HepG2 (cell line): ENCODE measurements around the gene TUBB4B. TPM values are rescaled to one million over a fixed set of nuclear protein-coding genes. Genes with fewer than 3 reads are reported as not detected.
A peak's percentile ranks its signal among the peaks of the same experiment; 100 is the strongest.

ENCODE experiments used
- ATAC-seq: fragments of 200-7000 bp; cut with Tn5 transposase; 3 replicates; pipeline ENCODE4 v1.9.1; 2020; ENCODE audit warnings: mild to moderate bottlenecking, moderate library complexity
- BruUV-seq: library from RNA; stranded (reverse); fragments of 400-500 nt; replicated peaks from 2 replicates; lab custom pipeline; 2021; lab: Mats Ljungman, UMichigan
- CTCF ChIA-PET: fragments of 300-600 bp; formaldehyde crosslinking; extraction: SDS; loops from one replicate; lab custom pipeline; 2021; ENCODE audit warnings: low total read pairs, inconsistent platforms, low intra/inter-chr PET ratio; lab: Yijun Ruan, JAX
- POLR2A ChIA-PET: fragments of 350-600 bp; sonication (Branson Sonifier 250); formaldehyde crosslinking; loops from one replicate; lab custom pipeline; 2020; ENCODE audit warnings: antibody characterized with exemption, inconsistent platforms; lab: Yijun Ruan, JAX
- DNase-seq: peaks from one replicate; pipeline ENCODE4 v3.0.0-alpha.2; 2015; ENCODE audit warnings: low spot score
- FAIRE-seq: peaks from 3 replicates; lab custom pipeline; 2011; peaks lifted over from hg19 to GRCh38; lab: Jason Lieb, UNC
- H2AFZ ChIP-seq: one replicate; pipeline ENCODE4 v1.6.1; 2011; ENCODE audit warnings: low read length, inconsistent platforms
- H3K27ac ChIP-seq: fragments of 300-600 bp; 3 replicates; pipeline ENCODE4 v1.8.0; 2011; ENCODE audit warnings: mixed run types, mild to moderate bottlenecking, mixed read lengths, low read length, inconsistent platforms; ENCODE audit not compliant: insufficient read depth; ENCODE audit errors: extremely low read length
- H3K27me3 ChIP-seq, 2 experiments: fragments of 200-600 bp in 1 of 2; 2 replicates in 1 of 2; 3 replicates in 1 of 2; pipeline versions ENCODE4 v1.6.0 to v1.8.0; 2011; ENCODE audit warnings: low read length in 2 of 2, mild to moderate bottlenecking in 2 of 2, moderate library complexity in 2 of 2, inconsistent platforms in 1 of 2; ENCODE audit not compliant: insufficient read depth in 2 of 2, control insufficient read depth in 1 of 2
- H3K36me3 ChIP-seq, 2 experiments: fragments of 200-600 bp in 1 of 2; replicated peaks in 1 of 2; 2 replicates in 1 of 2; 3 replicates in 1 of 2; pipeline versions ENCODE4 v1.5.1 to v1.8.0; 2011; ENCODE audit warnings: low read length in 2 of 2, inconsistent platforms in 1 of 2; ENCODE audit not compliant: insufficient read depth in 2 of 2, control insufficient read depth in 1 of 2
- H3K4me1 ChIP-seq: 2 replicates; pipeline ENCODE4 v1.5.1; 2012; ENCODE audit warnings: low read length, inconsistent platforms; ENCODE audit not compliant: insufficient read depth
- H3K4me2 ChIP-seq: 2 replicates; pipeline ENCODE4 v1.6.0; 2011; ENCODE audit warnings: low read depth, low read length, inconsistent platforms
- H3K4me3 ChIP-seq, 3 experiments: fragments of 200-600 bp in 1 of 3; sonication (generic), shearing (Covaris generic) in 1 of 3; replicated peaks in 1 of 3; 2 replicates each; pipeline ENCODE4 v1.5.1; 2011 to 2016; ENCODE audit warnings: low read length in 3 of 3, inconsistent platforms in 2 of 3, low read depth in 2 of 3, mild to moderate bottlenecking in 2 of 3, control low read depth in 1 of 3, mixed read lengths in 1 of 3; ENCODE audit not compliant: insufficient read depth in 1 of 3
- H3K79me2 ChIP-seq: one replicate; pipeline ENCODE4 v1.6.1; 2011; ENCODE audit warnings: low read length, inconsistent platforms; ENCODE audit not compliant: insufficient read depth
- H3K9ac ChIP-seq: 2 replicates; pipeline ENCODE4 v1.6.0; 2011; ENCODE audit warnings: mild to moderate bottlenecking, low read depth, low read length, inconsistent platforms; ENCODE audit not compliant: insufficient read depth
- H3K9me3 ChIP-seq: 2 replicates; pipeline ENCODE4 v1.5.1; 2012; ENCODE audit warnings: mild to moderate bottlenecking, low read length
- H4K20me1 ChIP-seq: 2 replicates; pipeline ENCODE4 v1.6.0; 2011; ENCODE audit warnings: inconsistent platforms, mild to moderate bottlenecking, low read length, moderate library complexity; ENCODE audit not compliant: insufficient read depth
- AGO2 ChIP-seq: fragments of 200-400 bp; formaldehyde crosslinking; optimal IDR thresholded peaks from 2 replicates; pipeline ENCODE3; 2017; ENCODE audit warnings: mild to moderate bottlenecking, low read depth, low read length, moderate library complexity
- AHDC1 ChIP-seq: sonication (generic); formaldehyde crosslinking; IDR thresholded peaks from 2 replicates; pipeline ENCODE4 v1.5.1; 2020; ENCODE audit warnings: mild to moderate bottlenecking, missing genetic modification reagents, borderline replicate concordance
- ATM ChIP-seq: fragments of 450-650 bp; IDR thresholded peaks from 2 replicates; pipeline ENCODE4 v1.7.1; 2017; ENCODE audit warnings: mild to moderate bottlenecking, borderline replicate concordance
- DR1 ChIP-seq: sonication (generic); formaldehyde crosslinking; IDR thresholded peaks from 2 replicates; pipeline ENCODE4 v1.8.0; 2021; ENCODE audit warnings: mild to moderate bottlenecking, missing genetic modification reagents, inconsistent platforms
- MYC ChIP-seq: sonication (generic); formaldehyde crosslinking; IDR thresholded peaks from 2 replicates; pipeline ENCODE4 v1.9.0; 2021; ENCODE audit warnings: missing genetic modification reagents, borderline replicate concordance
- RBFOX2 ChIP-seq: fragments of 200-400 bp; formaldehyde crosslinking; IDR thresholded peaks from 2 replicates; pipeline ENCODE4 v1.6.1; 2017; ENCODE audit warnings: low read depth, mild to moderate bottlenecking, low read length
- SNAI1 ChIP-seq: sonication (generic); formaldehyde crosslinking; IDR thresholded peaks from 2 replicates; pipeline ENCODE4 v1.5.0; 2020; ENCODE audit warnings: mild to moderate bottlenecking, missing genetic modification reagents, borderline replicate concordance
- SNAPC2 ChIP-seq: sonication (generic); formaldehyde crosslinking; IDR thresholded peaks from 2 replicates; pipeline ENCODE4 v1.8.1; 2022; ENCODE audit warnings: mild to moderate bottlenecking, missing genetic modification reagents
- SNAPC4 ChIP-seq: sonication (generic); formaldehyde crosslinking; IDR thresholded peaks from 2 replicates; pipeline ENCODE4 v1.4.0; 2020; ENCODE audit warnings: mild to moderate bottlenecking, missing genetic modification reagents
- ZNF678 ChIP-seq: sonication (generic); formaldehyde crosslinking; IDR thresholded peaks from 2 replicates; pipeline ENCODE4 v1.4.0; 2020; ENCODE audit warnings: mild to moderate bottlenecking, missing genetic modification reagents
- WGBS: methylation state at CpG from one replicate; pipeline ENCODE4 v1.1.6; 2017; ENCODE audit warnings: low lambda C conversion rate; 5-methylcytosine and 5-hydroxymethylcytosine counted together
- in situ Hi-C: cut with HindIII; loops from 2 replicates; pipeline ENCODE4 v1.10.0; 2017; ENCODE audit warnings: low pct_unique_long_range_greater_than_20kb; ENCODE audit not compliant: extremely low pct_ligation_motif_present
- intact Hi-C: fragments of 100-400 bp; cut with micrococcal nuclease; formaldehyde crosslinking; loops from one replicate; pipeline ENCODE4 v1.10.0; 2022; ENCODE audit not compliant: unreplicated experiment
- polyA plus RNA-seq, 8 experiments: library from polyadenylated mRNA; depleted of rRNA in 3 of 8; stranded (reverse) in 7 of 8; unstranded in 1 of 8; fragments of >200 nt; fragmentation: Illumina TruSeq in 4 of 8; extraction: Trizol in 4 of 8; gene quantifications; 2 replicates each; pipeline versions ENCODE4 v1.2.1 to v1.2.3, GENCODE V29; 2011 to 2016; ENCODE audit warnings: low read depth in 4 of 8, missing spikeins in 1 of 8, mixed read lengths in 1 of 8; ENCODE audit not compliant: insufficient read depth in 1 of 8
- total RNA-seq, 5 experiments: library from RNA; depleted of rRNA; stranded (reverse); fragments of >200 nt; fragmentation: Illumina TruSeq; extraction: Trizol; gene quantifications; 2 replicates each; pipeline ENCODE4 v1.2.3, GENCODE V29; 2016; ENCODE audit warnings: low read depth in 1 of 5

The TUBB4B gene
- total and polyA plus RNA-seq, 2 of the 13 experiments (the other 11 are each of a cell fraction or from before 2014, with no cell fraction given): 182 to 412 TPM

GRCh38 chr9:137271696-137272076 is 30.6 kb downstream of the TUBB4B start (continued):
- no peak for TF ChIP-seq SNAPC4
- no peak for TF ChIP-seq ZNF678 (CRISPR knock-in tag)
- TF ChIP-seq SNAPC2: no peak
- TF ChIP-seq ATM: no peak
- TF ChIP-seq MYC (CRISPR knock-in tag): no peak
- no peak for TF ChIP-seq SNAI1 (CRISPR knock-in tag)
- TF ChIP-seq DR1 (CRISPR knock-in tag): no peak

GRCh38 chr9:137272241-137273094 is 31.4 kb downstream of the TUBB4B start:
- no TSS peak for BruUV-seq
- peaks cover 30% of the 10 kb centered on the region for H3K4me1 ChIP-seq
- no peak overlapping the region for H3K4me3 ChIP-seq
- in situ Hi-C loops (no loop called here), intact Hi-C loops (no loop called here)
- 98% methylated on average over 12 of the region's 39 CpGs for WGBS
- peak; percentile 78 for TF ChIP-seq AGO2
- peak; percentile 42; the same call in 1 of the 2 replicates for TF ChIP-seq RBFOX2
- TF ChIP-seq AHDC1 (CRISPR knock-in tag): no peak
- H3K27me3 ChIP-seq: no peaks in the 10 kb centered on the region
- no peaks in the 10 kb centered on the region for H4K20me1 ChIP-seq
- DNase-seq (no peak), FAIRE-seq (no peak), ATAC-seq (no peak)
- no peaks in the 10 kb centered on the region for H3K9me3 ChIP-seq
- peaks cover 13 to 29% of the 10 kb centered on the region in 2 experiments; a peak in 4 of 5 replicates for H3K36me3 ChIP-seq
- H3K4me2 ChIP-seq: no peak overlapping the region
- no peak overlapping the region for H2AFZ ChIP-seq
- no peaks in the 10 kb centered on the region for H3K79me2 ChIP-seq
- POLR2A ChIA-PET: interaction anchor here (1.3 to 1.5 kb wide), 2 partner anchors 18 to 32 kb away, joined by 3 to 5 read pairs; partner anchors contain the start of gene TUBB4B
- CTCF ChIA-PET: no interaction called here
- H3K9ac ChIP-seq: no peak overlapping the region
- H3K27ac ChIP-seq: no peak overlapping the region
